ENCODE data around the gene ZGPAT. TPM values are rescaled to one million over a fixed set of nuclear protein-coding genes. Genes with fewer than 3 reads are reported as not detected.
"Not testable (repeated sequence)": the region's sequence is repeated elsewhere in the genome, so short reads cannot be mapped to it uniquely, and the experiment has no call there.

The ZGPAT gene
- total RNA-seq, 1 experiment from 2014 or later = 27.2 TPM

DNA sequence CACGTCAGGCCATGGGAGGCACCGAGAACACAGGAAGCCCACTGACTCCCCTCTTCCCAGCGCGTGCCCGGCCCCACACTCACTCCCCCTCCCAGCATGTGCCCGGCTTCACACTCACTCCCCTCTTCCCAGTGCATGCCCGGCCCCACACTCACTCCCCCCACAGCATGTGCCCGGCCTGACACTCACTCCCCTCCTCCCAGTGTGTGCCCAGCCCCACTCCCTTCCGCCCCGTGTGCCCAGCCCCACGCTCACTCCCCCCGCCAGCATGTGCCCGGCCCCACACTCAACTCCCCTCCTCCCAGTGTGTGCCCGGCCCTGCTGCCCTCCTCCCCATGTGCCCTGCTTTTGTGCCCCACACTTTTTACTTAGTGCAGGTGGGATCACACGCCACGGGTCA lies 40.0 kb upstream of the ZGPAT start:
- Histone ChIP-seq H3K79me2 (ENCODE audit: low read depth) (no peaks in the 10 kb centered on the region), H3K4me3 (no peak overlapping the region)

DNA sequence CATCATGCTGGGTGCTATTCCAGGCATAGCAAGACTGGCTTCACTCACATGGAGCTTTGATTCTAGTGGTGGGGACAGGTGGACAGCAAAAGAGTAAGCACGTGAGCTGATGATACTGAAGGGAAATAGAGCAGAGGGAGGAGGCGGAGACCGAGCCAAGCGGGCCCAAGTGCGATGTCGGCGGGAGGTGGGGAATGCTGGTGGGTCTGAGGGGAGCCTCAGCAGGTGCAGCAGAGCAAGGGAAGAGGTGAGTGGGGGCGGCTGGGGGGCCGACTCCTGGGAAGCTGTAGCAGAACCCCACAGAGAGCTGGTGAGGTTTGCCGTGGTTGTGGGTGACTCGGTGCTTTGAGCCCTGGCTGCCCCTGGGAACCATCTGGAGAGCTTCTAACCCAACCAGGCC lies 39.5 kb upstream of the ZGPAT start:
- CTCF ChIA-PET = no interaction called here

More for the DNA sequence above, 40.0 kb upstream of the ZGPAT start:
- Histone ChIP-seq H4K20me1 (ENCODE audit: insufficient read depth) (no peaks in the 10 kb centered on the region), H3K36me3 (ENCODE audit: low read depth) (peaks cover 12% of the 10 kb centered on the region; the same call in 1 of the 2 replicates), H3K9me2 (ENCODE audit: insufficient read depth) (no peaks in the 10 kb centered on the region), H3F3A (ENCODE audit: insufficient read depth, low read depth) (no peaks in the 10 kb centered on the region), H3K27me3 (ENCODE audit: insufficient read depth, low read depth) (no peaks in the 10 kb centered on the region), H3K4me1 (replicated peaks; ENCODE audit: insufficient read depth) (no peaks in the 10 kb centered on the region), H2AFZ (no peak overlapping the region), H3K4me2 (no peak overlapping the region), H3K9me3 (ENCODE audit: insufficient read depth, low read depth) (no peaks in the 10 kb centered on the region), H3K27ac (no peak overlapping the region)
- BruUV-seq (replicated peaks) = no TSS peak
- intact Hi-C loops (cut with micrococcal nuclease; ENCODE audit: unreplicated experiment) = no loop called here
- POLR2A ChIA-PET (ENCODE audit: unreplicated experiment) = no interaction called here
- no peak for DNase-seq
- CTCF ChIA-PET = no interaction called here
- TF ChIP-seq, protein P1, sequence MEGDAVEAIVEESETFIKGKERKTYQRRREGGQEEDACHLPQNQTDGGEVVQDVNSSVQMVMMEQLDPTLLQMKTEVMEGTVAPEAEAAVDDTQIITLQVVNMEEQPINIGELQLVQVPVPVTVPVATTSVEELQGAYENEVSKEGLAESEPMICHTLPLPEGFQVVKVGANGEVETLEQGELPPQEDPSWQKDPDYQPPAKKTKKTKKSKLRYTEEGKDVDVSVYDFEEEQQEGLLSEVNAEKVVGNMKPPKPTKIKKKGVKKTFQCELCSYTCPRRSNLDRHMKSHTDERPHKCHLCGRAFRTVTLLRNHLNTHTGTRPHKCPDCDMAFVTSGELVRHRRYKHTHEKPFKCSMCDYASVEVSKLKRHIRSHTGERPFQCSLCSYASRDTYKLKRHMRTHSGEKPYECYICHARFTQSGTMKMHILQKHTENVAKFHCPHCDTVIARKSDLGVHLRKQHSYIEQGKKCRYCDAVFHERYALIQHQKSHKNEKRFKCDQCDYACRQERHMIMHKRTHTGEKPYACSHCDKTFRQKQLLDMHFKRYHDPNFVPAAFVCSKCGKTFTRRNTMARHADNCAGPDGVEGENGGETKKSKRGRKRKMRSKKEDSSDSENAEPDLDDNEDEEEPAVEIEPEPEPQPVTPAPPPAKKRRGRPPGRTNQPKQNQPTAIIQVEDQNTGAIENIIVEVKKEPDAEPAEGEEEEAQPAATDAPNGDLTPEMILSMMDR (conservative IDR thresholded peaks at IDR 0.05) = no peak
- no peak for TF ChIP-seq EZH2 (IDR thresholded peaks at IDR 0.05; ENCODE audit: low read depth)

DNA sequence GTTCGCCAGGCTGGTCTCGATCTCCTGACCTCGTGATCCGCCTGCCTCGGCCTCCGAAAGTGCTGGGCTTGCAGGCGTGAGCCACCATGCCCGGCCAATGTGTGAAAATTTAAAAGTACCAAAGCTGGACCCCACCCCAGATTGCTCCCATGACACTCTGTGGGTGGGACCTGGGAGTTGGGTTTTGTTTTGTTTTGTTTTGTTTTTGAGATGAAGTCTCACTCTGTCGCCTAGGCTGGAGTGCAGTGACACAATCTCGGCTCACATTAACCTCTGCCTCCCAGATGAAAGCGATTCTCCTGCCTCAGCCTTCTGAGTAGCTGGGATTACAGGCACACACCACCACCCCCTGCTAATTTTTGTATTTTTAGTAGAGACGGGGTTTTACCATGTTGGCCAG lies 36.1 kb upstream of the ZGPAT start:
- H3F3A ChIP-seq (ENCODE audit: insufficient read depth, low read depth); BruUV-seq (replicated peaks); H3K4me2 ChIP-seq; intact Hi-C loops (cut with micrococcal nuclease; ENCODE audit: unreplicated experiment); H3K27me3 ChIP-seq (ENCODE audit: insufficient read depth, low read depth); H3K9me3 ChIP-seq (ENCODE audit: insufficient read depth, low read depth); H3K4me3 ChIP-seq; H3K27ac ChIP-seq; H4K20me1 ChIP-seq (ENCODE audit: insufficient read depth); CTCF ChIA-PET; H3K4me1 ChIP-seq (replicated peaks; ENCODE audit: insufficient read depth); H3K79me2 ChIP-seq (ENCODE audit: low read depth); DNase-seq; H2AFZ ChIP-seq; H3K9me2 ChIP-seq (ENCODE audit: insufficient read depth); POLR2A ChIA-PET (ENCODE audit: unreplicated experiment): not testable (repeated sequence)
- peaks cover 31% of the 10 kb centered on the region; the same call in 1 of the 2 replicates for H3K36me3 ChIP-seq (ENCODE audit: low read depth)

More for the DNA sequence above, 39.5 kb upstream of the ZGPAT start:
- H3K36me3 ChIP-seq (ENCODE audit: low read depth) = peaks cover 12% of the 10 kb centered on the region; the same call in 1 of the 2 replicates
- no peak overlapping the region for H2AFZ ChIP-seq
- BruUV-seq (replicated peaks) = no TSS peak
- POLR2A ChIA-PET (ENCODE audit: unreplicated experiment) = interaction anchor here (0.5 kb wide), 1 partner anchor 547 kb away, joined by 7 read pairs; no protein-coding TSS in a partner anchor
- TF ChIP-seq EZH2 (IDR thresholded peaks at IDR 0.05; ENCODE audit: low read depth) = no peak
- TF ChIP-seq, protein P1 (conservative IDR thresholded peaks at IDR 0.05) = no peak
- no peaks in the 10 kb centered on the region for H3K9me3 ChIP-seq (ENCODE audit: insufficient read depth, low read depth)
- no peaks in the 10 kb centered on the region for H3F3A ChIP-seq (ENCODE audit: insufficient read depth, low read depth)
- no peaks in the 10 kb centered on the region for H4K20me1 ChIP-seq (ENCODE audit: insufficient read depth)
- intact Hi-C loops (cut with micrococcal nuclease; ENCODE audit: unreplicated experiment) = no loop called here
- H3K27me3 ChIP-seq (ENCODE audit: insufficient read depth, low read depth) = no peaks in the 10 kb centered on the region
- DNase-seq = no peak
- H3K27ac ChIP-seq = no peak overlapping the region
- no peak overlapping the region for H3K4me2 ChIP-seq
- H3K79me2 ChIP-seq (ENCODE audit: low read depth) = no peaks in the 10 kb centered on the region
- no peaks in the 10 kb centered on the region for H3K9me2 ChIP-seq (ENCODE audit: insufficient read depth)
- no peak overlapping the region for H3K4me3 ChIP-seq
- no peaks in the 10 kb centered on the region for H3K4me1 ChIP-seq (replicated peaks; ENCODE audit: insufficient read depth)

DNA sequence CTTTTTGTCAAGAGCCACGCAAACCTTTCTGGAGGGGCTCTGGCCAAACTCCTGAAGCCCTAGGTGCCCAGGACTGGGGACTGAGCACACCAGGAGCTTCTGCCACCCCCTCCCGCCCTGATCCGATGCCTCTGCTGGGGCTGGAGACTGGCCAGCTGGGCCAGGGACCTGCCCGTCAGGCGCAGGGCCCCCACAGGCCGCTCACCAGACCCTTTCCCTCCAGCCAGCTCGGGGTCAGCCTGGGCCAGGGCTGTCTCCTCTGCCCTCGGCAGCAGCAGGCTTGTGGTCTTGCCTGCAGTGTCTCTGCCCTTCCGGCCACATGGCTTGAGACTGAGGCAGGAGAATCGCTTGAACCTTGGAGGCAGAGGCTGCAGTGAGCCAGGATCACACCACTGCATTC lies 35.2 kb upstream of the ZGPAT start:
- Histone ChIP-seq H4K20me1 (ENCODE audit: insufficient read depth) (no peaks in the 10 kb centered on the region), H3K27me3 (ENCODE audit: insufficient read depth, low read depth) (no peaks in the 10 kb centered on the region), H3K4me3 (no peak overlapping the region), H3K9me2 (ENCODE audit: insufficient read depth) (no peaks in the 10 kb centered on the region), H3K9me3 (ENCODE audit: insufficient read depth, low read depth) (no peaks in the 10 kb centered on the region), H3K36me3 (ENCODE audit: low read depth) (peaks cover 25% of the 10 kb centered on the region; the same call in 1 of the 2 replicates), H3K4me2 (no peak overlapping the region), H3K27ac (no peak overlapping the region), H3K79me2 (ENCODE audit: low read depth) (no peaks in the 10 kb centered on the region), H3F3A (ENCODE audit: insufficient read depth, low read depth) (no peaks in the 10 kb centered on the region), H2AFZ (no peak overlapping the region), H3K4me1 (replicated peaks; ENCODE audit: insufficient read depth) (no peaks in the 10 kb centered on the region)
- TF ChIP-seq, protein P1 (conservative IDR thresholded peaks at IDR 0.05) = no peak
- no peak for TF ChIP-seq EZH2 (IDR thresholded peaks at IDR 0.05; ENCODE audit: low read depth)
- POLR2A ChIA-PET (ENCODE audit: unreplicated experiment) = no interaction called here
- DNase-seq = no peak
- intact Hi-C loops (cut with micrococcal nuclease; ENCODE audit: unreplicated experiment) = no loop called here
- no TSS peak for BruUV-seq (replicated peaks)
- CTCF ChIA-PET = interaction anchor here (0.5 kb wide), 1 partner anchor 207 kb away, joined by 5 read pairs; no protein-coding TSS in a partner anchor
